Measurements from ENCODE around the gene NEMP1.

DNA sequence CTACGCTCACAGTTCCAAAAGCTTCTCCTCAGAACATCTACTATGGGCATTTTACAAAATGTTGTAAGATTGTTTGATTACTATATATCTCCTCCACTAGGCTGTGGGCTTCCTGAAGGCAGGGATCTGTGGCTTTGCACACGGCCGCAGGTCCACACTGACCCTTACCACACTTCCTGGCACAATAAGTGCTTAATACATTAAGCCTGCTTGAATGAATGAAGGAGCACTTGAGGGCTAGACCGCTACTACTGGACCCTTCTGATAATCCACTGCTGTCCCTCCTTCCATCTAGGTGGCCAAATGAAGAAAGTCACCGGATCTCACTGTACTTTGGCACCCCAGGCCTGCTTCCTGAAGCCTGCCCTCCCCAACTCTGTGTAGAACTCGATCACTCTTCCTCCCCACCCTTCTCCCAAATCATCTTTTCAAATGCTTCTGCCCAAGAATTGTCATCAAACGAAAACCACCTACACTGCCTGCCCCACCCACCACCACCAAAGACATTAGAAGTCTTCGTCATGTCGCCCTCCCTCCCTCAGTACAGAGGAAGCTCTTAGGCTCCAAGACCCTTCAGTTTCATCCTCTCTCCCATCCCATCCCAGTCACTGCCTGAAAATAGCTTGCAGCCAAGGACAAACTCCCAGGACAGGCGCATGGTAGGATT lies 71.6 kb downstream of the NEMP1 start:
- TF ChIP-seq, protein P1, sequence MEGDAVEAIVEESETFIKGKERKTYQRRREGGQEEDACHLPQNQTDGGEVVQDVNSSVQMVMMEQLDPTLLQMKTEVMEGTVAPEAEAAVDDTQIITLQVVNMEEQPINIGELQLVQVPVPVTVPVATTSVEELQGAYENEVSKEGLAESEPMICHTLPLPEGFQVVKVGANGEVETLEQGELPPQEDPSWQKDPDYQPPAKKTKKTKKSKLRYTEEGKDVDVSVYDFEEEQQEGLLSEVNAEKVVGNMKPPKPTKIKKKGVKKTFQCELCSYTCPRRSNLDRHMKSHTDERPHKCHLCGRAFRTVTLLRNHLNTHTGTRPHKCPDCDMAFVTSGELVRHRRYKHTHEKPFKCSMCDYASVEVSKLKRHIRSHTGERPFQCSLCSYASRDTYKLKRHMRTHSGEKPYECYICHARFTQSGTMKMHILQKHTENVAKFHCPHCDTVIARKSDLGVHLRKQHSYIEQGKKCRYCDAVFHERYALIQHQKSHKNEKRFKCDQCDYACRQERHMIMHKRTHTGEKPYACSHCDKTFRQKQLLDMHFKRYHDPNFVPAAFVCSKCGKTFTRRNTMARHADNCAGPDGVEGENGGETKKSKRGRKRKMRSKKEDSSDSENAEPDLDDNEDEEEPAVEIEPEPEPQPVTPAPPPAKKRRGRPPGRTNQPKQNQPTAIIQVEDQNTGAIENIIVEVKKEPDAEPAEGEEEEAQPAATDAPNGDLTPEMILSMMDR (IDR thresholded peaks at IDR 0.05), result peak; percentile 39; the same call in 1 of the 3 replicates
- TF ChIP-seq, protein P2, sequence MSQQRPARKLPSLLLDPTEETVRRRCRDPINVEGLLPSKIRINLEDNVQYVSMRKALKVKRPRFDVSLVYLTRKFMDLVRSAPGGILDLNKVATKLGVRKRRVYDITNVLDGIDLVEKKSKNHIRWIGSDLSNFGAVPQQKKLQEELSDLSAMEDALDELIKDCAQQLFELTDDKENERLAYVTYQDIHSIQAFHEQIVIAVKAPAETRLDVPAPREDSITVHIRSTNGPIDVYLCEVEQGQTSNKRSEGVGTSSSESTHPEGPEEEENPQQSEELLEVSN (IDR thresholded peaks at IDR 0.05; ENCODE audit: borderline replicate concordance, low read depth), result no peak
- TF ChIP-seq, protein P3, sequence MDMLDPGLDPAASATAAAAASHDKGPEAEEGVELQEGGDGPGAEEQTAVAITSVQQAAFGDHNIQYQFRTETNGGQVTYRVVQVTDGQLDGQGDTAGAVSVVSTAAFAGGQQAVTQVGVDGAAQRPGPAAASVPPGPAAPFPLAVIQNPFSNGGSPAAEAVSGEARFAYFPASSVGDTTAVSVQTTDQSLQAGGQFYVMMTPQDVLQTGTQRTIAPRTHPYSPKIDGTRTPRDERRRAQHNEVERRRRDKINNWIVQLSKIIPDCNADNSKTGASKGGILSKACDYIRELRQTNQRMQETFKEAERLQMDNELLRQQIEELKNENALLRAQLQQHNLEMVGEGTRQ (IDR thresholded peaks at IDR 0.05), result no peak
- TF ChIP-seq KDM1A (IDR thresholded peaks at IDR 0.05; ENCODE audit: low read depth) (no peak), CHD2 (IDR thresholded peaks at IDR 0.05; ENCODE audit: low read length, partially characterized antibody) (no peak), ESRRA (IDR thresholded peaks at IDR 0.05; ENCODE audit: borderline replicate concordance, low read length) (no peak), EP300 (IDR thresholded peaks at IDR 0.05) (no peak), CHD4 (IDR thresholded peaks at IDR 0.05; ENCODE audit: borderline replicate concordance) (no peak), POLR2A (IDR thresholded peaks at IDR 0.05; ENCODE audit: low read length) (no peak), MAFK (IDR thresholded peaks at IDR 0.05; ENCODE audit: partially characterized antibody) (no peak), ZFP36 (IDR thresholded peaks at IDR 0.05; ENCODE audit: borderline replicate concordance, partially characterized antibody) (no peak), SMC3 (IDR thresholded peaks at IDR 0.05) (no peak)
- TF ChIP-seq, protein P4, sequence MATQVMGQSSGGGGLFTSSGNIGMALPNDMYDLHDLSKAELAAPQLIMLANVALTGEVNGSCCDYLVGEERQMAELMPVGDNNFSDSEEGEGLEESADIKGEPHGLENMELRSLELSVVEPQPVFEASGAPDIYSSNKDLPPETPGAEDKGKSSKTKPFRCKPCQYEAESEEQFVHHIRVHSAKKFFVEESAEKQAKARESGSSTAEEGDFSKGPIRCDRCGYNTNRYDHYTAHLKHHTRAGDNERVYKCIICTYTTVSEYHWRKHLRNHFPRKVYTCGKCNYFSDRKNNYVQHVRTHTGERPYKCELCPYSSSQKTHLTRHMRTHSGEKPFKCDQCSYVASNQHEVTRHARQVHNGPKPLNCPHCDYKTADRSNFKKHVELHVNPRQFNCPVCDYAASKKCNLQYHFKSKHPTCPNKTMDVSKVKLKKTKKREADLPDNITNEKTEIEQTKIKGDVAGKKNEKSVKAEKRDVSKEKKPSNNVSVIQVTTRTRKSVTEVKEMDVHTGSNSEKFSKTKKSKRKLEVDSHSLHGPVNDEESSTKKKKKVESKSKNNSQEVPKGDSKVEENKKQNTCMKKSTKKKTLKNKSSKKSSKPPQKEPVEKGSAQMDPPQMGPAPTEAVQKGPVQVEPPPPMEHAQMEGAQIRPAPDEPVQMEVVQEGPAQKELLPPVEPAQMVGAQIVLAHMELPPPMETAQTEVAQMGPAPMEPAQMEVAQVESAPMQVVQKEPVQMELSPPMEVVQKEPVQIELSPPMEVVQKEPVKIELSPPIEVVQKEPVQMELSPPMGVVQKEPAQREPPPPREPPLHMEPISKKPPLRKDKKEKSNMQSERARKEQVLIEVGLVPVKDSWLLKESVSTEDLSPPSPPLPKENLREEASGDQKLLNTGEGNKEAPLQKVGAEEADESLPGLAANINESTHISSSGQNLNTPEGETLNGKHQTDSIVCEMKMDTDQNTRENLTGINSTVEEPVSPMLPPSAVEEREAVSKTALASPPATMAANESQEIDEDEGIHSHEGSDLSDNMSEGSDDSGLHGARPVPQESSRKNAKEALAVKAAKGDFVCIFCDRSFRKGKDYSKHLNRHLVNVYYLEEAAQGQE (IDR thresholded peaks at IDR 0.05), result no peak
